Activated CD4-positive, alpha-beta T cell treated with anti-CD3 and anti-CD28 coated beads, Interleukin-2, amount 50 U/mL, for 16 hours (primary cell): ENCODE measurements around the gene SNX1.
"Not testable (repeated sequence)": the region's sequence is repeated elsewhere in the genome, so short reads cannot be mapped to it uniquely, and the experiment has no call there.

Experiments
- DNase-seq: peaks from one replicate; pipeline ENCODE4 v3.0.0-alpha.2; 2020

SNX1 gene

GRCh38 chr15:64073496-64073895, 22.3 kb upstream of the SNX1 start:
- not testable (repeated sequence) for DNase-seq

GRCh38 chr15:64082757-64083156, 13.0 kb upstream of the SNX1 start:
- no peak for DNase-seq

GRCh38 chr15:64089543-64090280, 6.1 kb upstream of the SNX1 start:
- no peak for DNase-seq

GRCh38 chr15:64090527-64090926, 5.3 kb upstream of the SNX1 start:
- DNase-seq, result no peak

GRCh38 chr15:64092075-64092820, 3.5 kb upstream of the SNX1 start:
- peak; percentile 38 for DNase-seq

- peak; percentile 62 for DNase-seq
Observed at GRCh38 chr15:64092864-64093626, 2.7 kb upstream of the SNX1 start.

- DNase-seq, result peak; percentile 99
Observed at GRCh38 chr15:64093627-64094417, 2.0 kb upstream of the SNX1 start, which contains the start of gene CIAO2A. TSS of gene CIAO2A (minus strand) at chr15:64093838. CDS start at chr15:64093768, 70 bp downstream.

GRCh38 chr15:64095431-64095794, 369 bp upstream of the SNX1 start:
- DNase-seq, result no peak

- no peak for DNase-seq
Observed at GRCh38 chr15:64096668-64097384, 1.0 kb downstream of the SNX1 start.

- no peak for DNase-seq
Observed at GRCh38 chr15:64099379-64099778, 3.6 kb downstream of the SNX1 start.

GRCh38 chr15:64100958-64101357, 5.2 kb downstream of the SNX1 start:
- DNase-seq, result no peak

GRCh38 chr15:64102497-64102896, 6.7 kb downstream of the SNX1 start:
- DNase-seq, result no peak

- no peak for DNase-seq
Observed at GRCh38 chr15:64105113-64105704, 9.4 kb downstream of the SNX1 start.

- DNase-seq, result no peak
Observed at GRCh38 chr15:64107337-64107736, 11.6 kb downstream of the SNX1 start.

- DNase-seq, result not testable (repeated sequence)
Observed at GRCh38 chr15:64110108-64110701, 14.4 kb downstream of the SNX1 start.

GRCh38 chr15:64110950-64111678, 15.3 kb downstream of the SNX1 start:
- peak; percentile 46 for DNase-seq

- no peak for DNase-seq
Observed at GRCh38 chr15:64111679-64112050, 15.9 kb downstream of the SNX1 start.

GRCh38 chr15:64112073-64112772, 16.4 kb downstream of the SNX1 start:
- no peak for DNase-seq

GRCh38 chr15:64112904-64113303, 17.1 kb downstream of the SNX1 start:
- peak; percentile 44 for DNase-seq
